B cell (primary cell): ENCODE results near the gene KLHDC7B. TPM values are rescaled to one million over a fixed set of nuclear protein-coding genes. Genes with fewer than 3 reads are reported as not detected.
A peak's percentile ranks its signal among the peaks of the same experiment; 100 is the strongest.

Experiments
- ATAC-seq: fragments of 200-7000 bp; cut with Tn5 transposase; one replicate; pipeline ENCODE4 v1.10.0; 2021; ENCODE audit warnings: low read depth, mild to moderate bottlenecking, moderate number of reproducible peaks, moderate library complexity
- CTCF ChIA-PET: fragments of 350-600 bp; sonication (Branson Sonifier 250); formaldehyde crosslinking; loops from one replicate; lab custom pipeline; 2021; ENCODE audit warnings: antibody characterized with exemption, inconsistent platforms; lab: Charles Lee
- POLR2A ChIA-PET: fragments of 350-600 bp; sonication (Branson Sonifier 250); formaldehyde crosslinking; loops from one replicate; lab custom pipeline; 2021; ENCODE audit warnings: antibody characterized with exemption; lab: Charles Lee
- DNase-seq: peaks from one replicate; pipeline ENCODE4 v3.0.0; 2013
- H2AFZ ChIP-seq: 2 replicates; pipeline ENCODE4 v1.6.1; 2012; ENCODE audit warnings: mild to moderate bottlenecking, low read depth, low read length; ENCODE audit not compliant: insufficient read depth, poor library complexity, severe bottlenecking
- H3K27ac ChIP-seq, 2 donors: 1 replicate in 1 of 2; 2 replicates in 1 of 2; pipeline ENCODE4 v1.5.1; 2012 to 2013; ENCODE audit warnings: low read length in 2 of 2, mild to moderate bottlenecking in 2 of 2, moderate library complexity in 1 of 2
- H3K27me3 ChIP-seq, 4 experiments: fragments of 200-600 bp in 1 of 4; sonication (generic) in 1 of 4; replicated peaks in 1 of 4; 1 replicate in 2 of 4; 2 replicates in 2 of 4; pipeline versions ENCODE4 v1.6.1 to v1.7.0; 2013 to 2016; ENCODE audit warnings: low read length in 3 of 4, mild to moderate bottlenecking in 2 of 4, mixed read lengths in 1 of 4, moderate library complexity in 1 of 4; ENCODE audit not compliant: insufficient read depth in 4 of 4, control insufficient read depth in 3 of 4; ENCODE audit errors: control extremely low read depth in 1 of 4
- H3K36me3 ChIP-seq, 2 experiments: replicated peaks in 1 of 2; 1 replicate in 1 of 2; 2 replicates in 1 of 2; pipeline versions ENCODE4 v1.6.1 to v1.7.1; 2013; ENCODE audit warnings: low read length in 1 of 2; ENCODE audit not compliant: insufficient read depth in 2 of 2, control insufficient read depth in 1 of 2; ENCODE audit errors: control extremely low read depth in 1 of 2, extremely low read depth in 1 of 2
- H3K4me1 ChIP-seq, 2 donors: fragments of 200-600 bp in 1 of 2; sonication (generic) in 1 of 2; 1 replicate in 1 of 2; 2 replicates in 1 of 2; pipeline versions ENCODE4 v1.5.1 to v1.6.1; 2013 to 2017; ENCODE audit warnings: low read length in 2 of 2; ENCODE audit not compliant: control insufficient read depth in 2 of 2, insufficient read depth in 2 of 2
- H3K4me2 ChIP-seq: replicated peaks from 2 replicates; pipeline ENCODE3; 2012; ENCODE audit warnings: mild to moderate bottlenecking, low read depth, low read length; ENCODE audit not compliant: poor library complexity, severe bottlenecking
- H3K4me3 ChIP-seq, 5 experiments: fragments of 200-600 bp in 1 of 5; sonication (generic) in 1 of 5; 1 replicate in 3 of 5; 2 replicates in 2 of 5; pipeline versions ENCODE4 v1.5.1 to v1.7.0; 2011 to 2016; ENCODE audit warnings: low read length in 4 of 5, mild to moderate bottlenecking in 4 of 5, low read depth in 2 of 5, control low read depth in 1 of 5, moderate library complexity in 1 of 5; ENCODE audit not compliant: insufficient read depth in 1 of 5; ENCODE audit errors: control extremely low read depth in 1 of 5, extremely low read depth in 1 of 5
- H3K79me2 ChIP-seq: fragments of 200-600 bp; sonication (generic); one replicate; pipeline ENCODE4 v1.6.0; 2016; ENCODE audit warnings: low read length; ENCODE audit not compliant: control insufficient read depth, insufficient read depth
- H3K9ac ChIP-seq: fragments of 200-600 bp; sonication (generic); 2 replicates; pipeline ENCODE4 v1.6.1; 2017; ENCODE audit warnings: mild to moderate bottlenecking, low read length, moderate library complexity
- H3K9me3 ChIP-seq, 3 donors: one replicate each; pipeline versions ENCODE4 v1.6.1 to v1.7.1; 2013; ENCODE audit warnings: low read length in 2 of 3; ENCODE audit not compliant: control insufficient read depth in 2 of 3, insufficient read depth in 1 of 3; ENCODE audit errors: control extremely low read depth in 1 of 3
- H4K20me1 ChIP-seq: 2 replicates; pipeline ENCODE4 v1.6.0; 2012; ENCODE audit warnings: mild to moderate bottlenecking, low read length; ENCODE audit not compliant: insufficient read depth, control insufficient read depth, poor library complexity, severe bottlenecking
- H3K27ac Mint-ChIP-seq: one replicate; pipeline ENCODE4 v1.8.0; 2021; ENCODE audit warnings: mixed read lengths
- H3K27me3 Mint-ChIP-seq: one replicate; pipeline ENCODE4 v1.8.0; 2021; ENCODE audit warnings: mixed read lengths
- H3K4me1 Mint-ChIP-seq: one replicate; pipeline ENCODE4 v1.8.0; 2021; ENCODE audit warnings: mixed read lengths
- H3K4me3 Mint-ChIP-seq: one replicate; pipeline ENCODE4 v1.8.0; 2021; ENCODE audit warnings: mixed read lengths
- H3K9me3 Mint-ChIP-seq: one replicate; pipeline ENCODE4 v1.8.0; 2022; ENCODE audit warnings: mixed read lengths; ENCODE audit not compliant: insufficient read depth
- CTCF ChIP-seq: fragments of 200-600 bp; IDR thresholded peaks from one replicate; pipeline ENCODE4 v1.8.0; 2022; ENCODE audit warnings: antibody characterized with exemption, mild to moderate bottlenecking
- EZH2 ChIP-seq: IDR thresholded peaks from 2 replicates; pipeline ENCODE4 v1.6.1; 2012; ENCODE audit warnings: borderline replicate concordance, low read depth, mild to moderate bottlenecking, moderate library complexity, low read length; ENCODE audit not compliant: insufficient read depth, poor library complexity, severe bottlenecking
- WGBS: methylation state at CpG from one replicate; pipeline ENCODE4 v1.1.5; 2013; ENCODE audit warnings: missing lambda C conversion rate; ENCODE audit not compliant: insufficient coverage; 5-methylcytosine and 5-hydroxymethylcytosine counted together
- intact Hi-C: fragments of 100-400 bp; cut with micrococcal nuclease; formaldehyde crosslinking; loops from one replicate; pipeline ENCODE4 v1.10.0; 2022
- polyA plus RNA-seq: library from polyadenylated mRNA; depleted of rRNA; stranded (reverse); fragments of >200 nt; gene quantifications from 2 replicates; pipeline ENCODE4 v1.2.3, GENCODE V29; 2012
- total RNA-seq, 2 donors: library from RNA; stranded (reverse); fragments of 120-200 nt in 1 of 2; gene quantifications; 1 replicate in 1 of 2; 2 replicates in 1 of 2; pipeline versions ENCODE4 v1.2.3 to v1.2.4, GENCODE V29; 2013 to 2022

KLHDC7B gene
- total and polyA plus RNA-seq, 2 donors (not counting 1 experiment from before 2014, with no cell fraction given), result 1.8 to 6.2 TPM

- Histone ChIP-seq H3K9me3 (no peaks in the 10 kb centered on the region), H3K9ac (peak overlapping the region; percentile 84), H3K36me3 (peaks cover 0 to 17% of the 10 kb centered on the region in 2 experiments), H3K79me2 (peaks cover 12% of the 10 kb centered on the region), H3K4me1 (peaks cover 14 to 25% of the 10 kb centered on the region in 2 donors), H3K4me3 (peak overlapping the region in 4 of 5 experiments; percentile 71 to 91 (median 82)), H3K27ac (peak overlapping the region; percentile 54 to 96), H2AFZ (no peak overlapping the region), H4K20me1 (peaks cover 25% of the 10 kb centered on the region), H3K27me3 (no peaks in the 10 kb centered on the region), H3K4me2 (peak overlapping the region; percentile 84)
- ATAC-seq (no peak), DNase-seq (no peak)
- intact Hi-C loops, result loop anchor here (5.0 kb wide), 1 partner anchor 329 kb away; the partner anchor contains the start of gene HDAC10
- Mint-ChIP-seq H3K4me3 (peak overlapping the region; percentile 86), H3K9me3 (no peaks in the 10 kb centered on the region), H3K4me1 (peaks cover 28% of the 10 kb centered on the region), H3K27me3 (no peaks in the 10 kb centered on the region), H3K27ac (peak overlapping the region; percentile 10)
- no peak for TF ChIP-seq EZH2
- TF ChIP-seq CTCF, result no peak
- 98% methylated on average over 20 of the region's 22 CpGs for WGBS
- POLR2A ChIA-PET, result interaction anchor here (0.7 to 1.5 kb wide), 3 partner anchors 15 to 41 kb away, joined by 4 read pairs; no protein-coding TSS in a partner anchor
- CTCF ChIA-PET, result interaction anchor here (0.8 to 1.9 kb wide), 3 partner anchors 33 to 55 kb away, joined by 3 to 5 read pairs (median 5); partner anchors contain the start of gene SCO2
Measured at GRCh38 chr22:50581031-50581949, 35.6 kb downstream of the KLHDC7B start.
